Retinal pigment epithelial cell (primary cell): ENCODE measurements around the gene TMEM263.

Experiments
- DNase-seq: peaks from one replicate; pipeline ENCODE4 v3.0.0-alpha.2; 2010; ENCODE audit warnings: low read depth
- H3K4me3 ChIP-seq: 2 replicates; pipeline ENCODE4 v1.5.1; 2011; ENCODE audit warnings: mild to moderate bottlenecking, low read length, control low read depth, moderate library complexity
- TF ChIP-seq, protein P1 (sequence below): conservative IDR thresholded peaks from 2 replicates; pipeline ENCODE4 v1.5.1; 2011; ENCODE audit warnings: low read depth, low read length, control low read depth, inconsistent platforms

Gene TMEM263

DNA sequence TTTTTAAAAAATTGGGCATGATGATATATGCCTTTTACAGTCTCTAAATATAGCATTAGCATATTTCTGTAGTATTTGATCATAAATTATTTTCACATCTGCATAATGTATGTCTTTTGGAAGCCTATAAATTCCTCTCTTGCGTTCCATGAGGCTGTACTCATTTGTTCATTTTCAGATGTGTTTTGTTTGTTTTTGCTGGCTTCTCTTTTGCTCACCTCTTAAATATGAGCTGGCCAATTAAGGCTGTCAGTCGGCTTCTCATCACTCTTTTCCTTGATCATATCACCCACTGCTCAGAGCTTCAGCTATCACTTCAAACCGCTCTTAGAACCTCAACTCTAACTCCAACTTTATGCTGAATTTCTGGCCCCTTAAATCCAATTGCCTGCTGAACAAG is 6.6 kb downstream of the TMEM263 start:
- TF ChIP-seq, protein P1, sequence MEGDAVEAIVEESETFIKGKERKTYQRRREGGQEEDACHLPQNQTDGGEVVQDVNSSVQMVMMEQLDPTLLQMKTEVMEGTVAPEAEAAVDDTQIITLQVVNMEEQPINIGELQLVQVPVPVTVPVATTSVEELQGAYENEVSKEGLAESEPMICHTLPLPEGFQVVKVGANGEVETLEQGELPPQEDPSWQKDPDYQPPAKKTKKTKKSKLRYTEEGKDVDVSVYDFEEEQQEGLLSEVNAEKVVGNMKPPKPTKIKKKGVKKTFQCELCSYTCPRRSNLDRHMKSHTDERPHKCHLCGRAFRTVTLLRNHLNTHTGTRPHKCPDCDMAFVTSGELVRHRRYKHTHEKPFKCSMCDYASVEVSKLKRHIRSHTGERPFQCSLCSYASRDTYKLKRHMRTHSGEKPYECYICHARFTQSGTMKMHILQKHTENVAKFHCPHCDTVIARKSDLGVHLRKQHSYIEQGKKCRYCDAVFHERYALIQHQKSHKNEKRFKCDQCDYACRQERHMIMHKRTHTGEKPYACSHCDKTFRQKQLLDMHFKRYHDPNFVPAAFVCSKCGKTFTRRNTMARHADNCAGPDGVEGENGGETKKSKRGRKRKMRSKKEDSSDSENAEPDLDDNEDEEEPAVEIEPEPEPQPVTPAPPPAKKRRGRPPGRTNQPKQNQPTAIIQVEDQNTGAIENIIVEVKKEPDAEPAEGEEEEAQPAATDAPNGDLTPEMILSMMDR = no peak
- H3K4me3 ChIP-seq = no peak overlapping the region
- DNase-seq = no peak

DNA sequence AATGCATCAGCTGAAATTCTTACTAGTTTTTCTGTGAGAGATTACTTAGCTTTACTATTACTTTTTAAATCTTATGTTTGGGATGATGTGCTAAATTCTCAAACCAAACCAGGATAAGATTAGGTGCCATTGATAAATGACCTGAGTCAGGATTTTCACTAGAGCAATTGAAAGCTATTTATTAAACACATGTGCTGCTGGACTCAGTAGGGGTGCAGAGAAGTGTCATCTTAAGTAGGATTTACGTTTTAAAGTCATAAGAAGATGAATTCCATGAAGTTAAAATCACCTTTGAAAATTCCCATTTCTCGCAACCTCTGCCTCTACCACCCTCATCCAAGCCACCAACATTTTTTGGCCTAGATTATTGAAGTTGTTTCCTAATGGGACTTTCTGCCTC is 8.8 kb downstream of the TMEM263 start:
- TF ChIP-seq, protein P1 = no peak
- DNase-seq = no peak
- no peak overlapping the region for H3K4me3 ChIP-seq

DNA sequence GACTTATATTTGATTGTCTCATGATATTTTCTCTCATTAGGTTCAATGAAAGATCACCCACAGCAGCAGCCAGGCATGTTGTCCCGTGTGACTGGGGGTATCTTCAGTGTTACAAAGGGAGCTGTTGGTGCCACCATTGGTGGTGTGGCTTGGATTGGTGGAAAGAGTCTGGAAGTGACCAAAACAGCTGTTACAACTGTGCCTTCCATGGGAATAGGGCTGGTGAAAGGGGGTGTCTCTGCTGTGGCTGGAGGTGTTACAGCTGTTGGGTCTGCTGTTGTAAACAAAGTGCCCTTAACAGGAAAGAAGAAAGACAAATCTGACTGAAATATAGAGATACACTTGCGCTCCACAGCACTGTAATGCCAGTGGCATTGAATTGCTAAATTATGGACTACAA is 15.4 kb downstream of the TMEM263 start:
- TF ChIP-seq, protein P1 = no peak
- DNase-seq = no peak
- H3K4me3 ChIP-seq = no peak overlapping the region

GRCh38 chr12:106973545-106973944 is 17.8 kb downstream of the TMEM263 start:
- TF ChIP-seq, protein P1 = no peak
- H3K4me3 ChIP-seq = no peak overlapping the region
- no peak for DNase-seq

GRCh38 chr12:106974511-106974910 is 18.8 kb downstream of the TMEM263 start:
- TF ChIP-seq, protein P1 = no peak
- no peak for DNase-seq

DNA sequence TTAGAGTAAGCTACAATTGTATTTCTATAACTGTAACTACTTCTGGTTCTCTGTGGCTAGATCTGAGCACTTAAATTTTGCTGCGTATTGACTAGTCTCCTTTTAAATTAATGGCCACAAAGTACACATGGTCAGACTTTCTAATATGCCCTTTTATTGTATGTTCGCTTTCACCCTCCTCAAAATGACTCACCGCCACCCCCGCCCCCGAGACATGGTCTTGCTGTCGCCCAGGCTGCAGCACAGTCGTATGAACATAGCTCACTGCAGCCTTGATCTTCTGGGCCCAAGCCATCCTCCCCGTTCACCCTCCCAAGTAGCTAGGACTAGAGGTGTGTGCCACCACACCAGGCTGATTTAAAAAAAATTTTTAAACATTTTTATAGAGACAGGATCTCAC is 19.4 kb downstream of the TMEM263 start:
- TF ChIP-seq, protein P1 = no peak
- no peak for DNase-seq
- H3K4me3 ChIP-seq = no peak overlapping the region

More at GRCh38 chr12:106974511-106974910, 18.8 kb downstream of the TMEM263 start:
- no peak overlapping the region for H3K4me3 ChIP-seq

DNA sequence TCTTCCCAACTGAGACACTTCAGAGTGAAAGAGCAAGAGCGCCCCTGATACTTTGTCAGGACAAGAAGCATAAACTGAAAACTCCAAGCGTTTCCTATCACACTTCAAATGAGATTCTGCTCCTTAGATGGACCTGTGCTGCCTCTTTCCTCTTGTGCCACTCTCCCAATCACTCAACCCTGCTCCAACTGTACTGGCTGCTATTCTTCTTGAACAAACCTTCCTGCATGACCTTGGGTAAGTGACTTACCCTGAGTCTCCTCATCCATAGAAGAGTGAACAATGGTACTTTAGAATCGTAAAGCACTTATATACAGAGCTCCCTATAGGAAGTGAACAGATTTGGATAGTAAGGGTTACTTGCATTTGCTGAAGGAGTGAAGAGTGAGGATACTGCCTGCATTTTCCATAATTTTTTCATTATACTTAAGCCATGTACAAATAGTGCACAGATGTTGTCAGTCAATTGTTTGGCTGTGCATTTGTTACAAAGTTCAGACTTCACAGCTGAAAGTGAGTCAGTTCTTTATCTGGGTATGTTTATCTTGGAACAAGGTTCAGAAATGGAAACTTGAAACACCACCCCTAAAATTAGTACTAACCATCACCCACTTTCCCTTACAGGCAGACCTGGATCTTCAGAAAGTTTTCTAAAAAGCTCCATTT is 20.4 kb downstream of the TMEM263 start:
- TF ChIP-seq, protein P1 = no peak
- DNase-seq = no peak
- no peak overlapping the region for H3K4me3 ChIP-seq
